ENCODE results near the gene CYP17A1.

DNA sequence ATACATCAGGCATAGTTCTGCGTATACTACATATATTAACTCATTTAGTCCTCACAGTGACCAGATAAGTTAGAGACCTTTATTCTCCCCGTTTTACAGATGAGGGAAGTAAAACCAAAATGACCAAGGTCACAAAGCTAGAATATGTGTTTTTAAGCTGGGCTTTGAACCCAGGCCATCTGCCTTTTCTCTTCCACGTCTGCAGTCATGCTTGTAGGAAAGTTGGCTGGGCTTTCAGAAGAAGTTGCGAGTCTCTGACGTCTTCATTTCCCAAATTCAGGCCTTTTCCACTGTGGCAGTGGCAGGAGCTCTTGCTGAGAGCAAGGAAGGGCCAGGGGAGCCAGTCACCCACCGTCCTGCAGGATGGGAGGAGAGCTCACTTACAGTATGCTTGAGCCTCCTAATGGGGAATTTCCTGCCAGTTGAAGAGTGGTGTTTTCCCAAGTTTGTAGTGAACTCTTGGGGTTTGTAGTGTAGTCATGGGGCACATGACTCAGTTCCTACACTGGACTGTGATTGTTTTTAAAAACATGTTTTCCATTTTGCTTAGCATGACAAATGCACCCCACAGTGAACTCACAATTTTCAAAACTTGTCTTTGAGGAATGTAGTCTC, 34.2 kb downstream of the CYP17A1 start:
- TF ChIP-seq, protein P1, sequence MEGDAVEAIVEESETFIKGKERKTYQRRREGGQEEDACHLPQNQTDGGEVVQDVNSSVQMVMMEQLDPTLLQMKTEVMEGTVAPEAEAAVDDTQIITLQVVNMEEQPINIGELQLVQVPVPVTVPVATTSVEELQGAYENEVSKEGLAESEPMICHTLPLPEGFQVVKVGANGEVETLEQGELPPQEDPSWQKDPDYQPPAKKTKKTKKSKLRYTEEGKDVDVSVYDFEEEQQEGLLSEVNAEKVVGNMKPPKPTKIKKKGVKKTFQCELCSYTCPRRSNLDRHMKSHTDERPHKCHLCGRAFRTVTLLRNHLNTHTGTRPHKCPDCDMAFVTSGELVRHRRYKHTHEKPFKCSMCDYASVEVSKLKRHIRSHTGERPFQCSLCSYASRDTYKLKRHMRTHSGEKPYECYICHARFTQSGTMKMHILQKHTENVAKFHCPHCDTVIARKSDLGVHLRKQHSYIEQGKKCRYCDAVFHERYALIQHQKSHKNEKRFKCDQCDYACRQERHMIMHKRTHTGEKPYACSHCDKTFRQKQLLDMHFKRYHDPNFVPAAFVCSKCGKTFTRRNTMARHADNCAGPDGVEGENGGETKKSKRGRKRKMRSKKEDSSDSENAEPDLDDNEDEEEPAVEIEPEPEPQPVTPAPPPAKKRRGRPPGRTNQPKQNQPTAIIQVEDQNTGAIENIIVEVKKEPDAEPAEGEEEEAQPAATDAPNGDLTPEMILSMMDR (IDR thresholded peaks at IDR 0.05): no peak
- TF ChIP-seq EZH2phosphoT487 (IDR thresholded peaks at IDR 0.05) (no peak), EZH2 (IDR thresholded peaks at IDR 0.05) (no peak)
